HG03025 (cell line): ENCODE data around the gene SLFN14.

Experiments used
- ATAC-seq: cut with Tn5 transposase; IDR thresholded peaks from one replicate; pipeline ENCODE4 v1.9.1; 2021; ENCODE audit warnings: mild to moderate bottlenecking, moderate library complexity; ENCODE audit not compliant: unreplicated experiment, low FRiP score

The SLFN14 gene

GRCh38 chr17:35560703-35561102 lies at the start of gene SLFN14:
SLFN14 (minus strand) TSS chr17:35560819; CDS start chr17:35558062, 2,757 bp downstream.
- no peak for ATAC-seq

- ATAC-seq, result no peak
These were observed 49.2 kb upstream of the SLFN14 start for GRCh38 chr17:35609831-35610230.

GRCh38 chr17:35607239-35607847 lies 46.7 kb upstream of the SLFN14 start:
- no peak for ATAC-seq

- no peak for ATAC-seq
These were observed 45.1 kb upstream of the SLFN14 start for GRCh38 chr17:35605678-35606077.

GRCh38 chr17:35603674-35604073 lies 43.1 kb upstream of the SLFN14 start:
- ATAC-seq, result no peak

GRCh38 chr17:35597604-35598003 lies 37.0 kb upstream of the SLFN14 start:
- ATAC-seq, result no peak

- ATAC-seq, result no peak
These were observed 36.1 kb upstream of the SLFN14 start for GRCh38 chr17:35596530-35597233.

GRCh38 chr17:35596072-35596471 lies 35.5 kb upstream of the SLFN14 start:
- no peak for ATAC-seq

- no peak for ATAC-seq
These were observed 27.7 kb upstream of the SLFN14 start for GRCh38 chr17:35588196-35588920.

- peak; percentile 68 for ATAC-seq
These were observed 26.7 kb upstream of the SLFN14 start, which contains the start of gene AP2B1 for GRCh38 chr17:35587074-35587961. AP2B1 (plus strand) TSS chr17:35587322; CDS start chr17:35594031, 6,709 bp downstream.

GRCh38 chr17:35586569-35587073 lies 26.0 kb upstream of the SLFN14 start:
- no peak for ATAC-seq

GRCh38 chr17:35584061-35584460 lies 23.4 kb upstream of the SLFN14 start:
- ATAC-seq, result no peak

GRCh38 chr17:35578929-35579432 lies 18.4 kb upstream of the SLFN14 start:
- ATAC-seq, result no peak

GRCh38 chr17:35578197-35578928 lies 17.7 kb upstream of the SLFN14 start, which contains the start of gene PEX12:
PEX12 (minus strand) TSS chr17:35578571; CDS start chr17:35578021, 550 bp downstream.
- ATAC-seq, result peak; percentile 82

GRCh38 chr17:35577830-35578196 lies 17.2 kb upstream of the SLFN14 start:
- ATAC-seq, result no peak

- ATAC-seq, result no peak
These were observed 15.1 kb upstream of the SLFN14 start for GRCh38 chr17:35575759-35576158.

- no peak for ATAC-seq
These were observed 8.8 kb upstream of the SLFN14 start for GRCh38 chr17:35569405-35569804.

GRCh38 chr17:35568561-35568960 lies 7.9 kb upstream of the SLFN14 start:
- ATAC-seq, result no peak

- no peak for ATAC-seq
These were observed 6.3 kb upstream of the SLFN14 start for GRCh38 chr17:35566968-35567367.
